DND-41 (cell line): ENCODE measurements around the gene SMARCAD1.

Source experiments
- EZH2 ChIP-seq: IDR thresholded peaks from 3 replicates; pipeline ENCODE4 v1.6.1; 2012; ENCODE audit warnings: borderline replicate concordance, low read depth, mild to moderate bottlenecking, moderate library complexity, low read length, inconsistent platforms; ENCODE audit not compliant: severe bottlenecking
- TF ChIP-seq, protein P1 (sequence below): IDR thresholded peaks from 2 replicates; pipeline ENCODE4 v1.5.1; 2012; ENCODE audit warnings: borderline replicate concordance, low read length, moderate library complexity, mild to moderate bottlenecking; ENCODE audit not compliant: poor library complexity, severe bottlenecking; ENCODE audit errors: extremely low read depth

DNA sequence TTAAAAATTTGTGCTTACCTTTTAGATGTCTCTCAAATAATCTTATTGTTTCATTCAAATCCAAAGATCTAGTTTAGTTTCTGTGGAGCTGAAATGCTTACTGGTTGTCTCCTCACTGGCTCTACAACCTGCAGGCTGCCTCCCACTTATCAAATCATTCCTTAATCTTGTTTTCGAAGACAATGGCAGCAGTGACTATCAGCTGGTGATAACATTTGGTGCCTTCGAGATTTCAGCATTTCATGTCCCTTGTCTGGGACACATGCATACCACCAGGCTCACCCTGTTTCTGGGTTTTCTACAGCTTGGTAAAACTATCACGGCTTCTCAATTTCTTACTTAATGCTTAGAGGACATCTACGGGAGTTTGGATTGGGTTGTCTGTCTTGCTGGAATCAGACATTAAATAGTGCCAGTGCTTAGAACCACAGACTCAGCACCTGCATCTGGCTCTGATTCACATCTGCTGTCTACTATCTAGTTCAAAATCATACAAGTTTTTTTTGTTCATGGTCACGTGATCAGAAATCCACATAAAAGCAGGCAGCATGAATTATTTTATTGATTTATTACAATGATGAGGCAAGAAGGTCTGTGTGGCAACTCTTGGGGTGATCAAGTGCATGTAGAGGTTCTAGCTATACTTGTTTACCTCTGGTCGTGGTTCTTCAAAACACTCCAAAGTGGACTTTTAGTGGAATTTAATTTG lies 32.0 kb upstream of the SMARCAD1 start:
- TF ChIP-seq, protein P1, sequence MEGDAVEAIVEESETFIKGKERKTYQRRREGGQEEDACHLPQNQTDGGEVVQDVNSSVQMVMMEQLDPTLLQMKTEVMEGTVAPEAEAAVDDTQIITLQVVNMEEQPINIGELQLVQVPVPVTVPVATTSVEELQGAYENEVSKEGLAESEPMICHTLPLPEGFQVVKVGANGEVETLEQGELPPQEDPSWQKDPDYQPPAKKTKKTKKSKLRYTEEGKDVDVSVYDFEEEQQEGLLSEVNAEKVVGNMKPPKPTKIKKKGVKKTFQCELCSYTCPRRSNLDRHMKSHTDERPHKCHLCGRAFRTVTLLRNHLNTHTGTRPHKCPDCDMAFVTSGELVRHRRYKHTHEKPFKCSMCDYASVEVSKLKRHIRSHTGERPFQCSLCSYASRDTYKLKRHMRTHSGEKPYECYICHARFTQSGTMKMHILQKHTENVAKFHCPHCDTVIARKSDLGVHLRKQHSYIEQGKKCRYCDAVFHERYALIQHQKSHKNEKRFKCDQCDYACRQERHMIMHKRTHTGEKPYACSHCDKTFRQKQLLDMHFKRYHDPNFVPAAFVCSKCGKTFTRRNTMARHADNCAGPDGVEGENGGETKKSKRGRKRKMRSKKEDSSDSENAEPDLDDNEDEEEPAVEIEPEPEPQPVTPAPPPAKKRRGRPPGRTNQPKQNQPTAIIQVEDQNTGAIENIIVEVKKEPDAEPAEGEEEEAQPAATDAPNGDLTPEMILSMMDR = no peak
- no peak for TF ChIP-seq EZH2
